Caco-2 (cell line): Measurements from ENCODE around the gene NR2F1. TPM values are rescaled to one million over a fixed set of nuclear protein-coding genes. Genes with fewer than 3 reads are reported as not detected.

ENCODE experiments used
- BruUV-seq: library from RNA; stranded (reverse); fragments of 400-500 nt; replicated peaks from 2 replicates; lab custom pipeline; 2021; lab: Mats Ljungman, UMichigan
- CTCF ChIA-PET: fragments of 300-600 bp; sonication (Branson Sonifier 250); formaldehyde crosslinking; loops from one replicate; lab custom pipeline; 2022; ENCODE audit warnings: antibody characterized with exemption; lab: Charles Lee
- POLR2A ChIA-PET: fragments of 300-600 bp; sonication (Branson Sonifier 250); formaldehyde crosslinking; loops from one replicate; lab custom pipeline; 2022; ENCODE audit warnings: antibody characterized with exemption; lab: Charles Lee
- DNase-seq, 2 experiments: peaks; one replicate each; pipeline versions ENCODE4 v3.0.0 to v3.0.0-alpha.2; 2020 to 2022
- H3K27me3 ChIP-seq: replicated peaks from 2 replicates; pipeline ENCODE4 v1.6.0; 2011; ENCODE audit warnings: low read length; ENCODE audit not compliant: control insufficient read depth, insufficient read depth
- H3K36me3 ChIP-seq: 2 replicates; pipeline ENCODE4 v1.5.1; 2011; ENCODE audit warnings: low read length; ENCODE audit not compliant: control insufficient read depth, insufficient read depth
- H3K4me1 ChIP-seq: fragments of 250-450 bp; sonication (Bioruptor Pico); 2 replicates; pipeline ENCODE4 v1.5.1; 2020; ENCODE audit warnings: mild to moderate bottlenecking
- H3K4me3 ChIP-seq: 2 replicates; pipeline ENCODE4 v1.5.1; 2011; ENCODE audit warnings: low read depth, mild to moderate bottlenecking, control low read depth, low read length
- H3K9me3 ChIP-seq: fragments of 250-450 bp; sonication (Bioruptor Pico); 2 replicates; pipeline ENCODE4 v1.5.1; 2020; ENCODE audit warnings: mild to moderate bottlenecking, moderate library complexity
- H3K27ac Mint-ChIP-seq: one replicate; pipeline ENCODE4 v1.8.0; 2022; ENCODE audit warnings: mixed read lengths; ENCODE audit not compliant: unreplicated experiment
- H3K27me3 Mint-ChIP-seq: one replicate; pipeline ENCODE4 v1.8.0; 2022; ENCODE audit warnings: mixed read lengths; ENCODE audit not compliant: insufficient read depth, unreplicated experiment
- H3K36me3 Mint-ChIP-seq: one replicate; pipeline ENCODE4 v1.8.0; 2022; ENCODE audit warnings: mild to moderate bottlenecking, mixed read lengths; ENCODE audit not compliant: insufficient read depth, unreplicated experiment
- H3K4me1 Mint-ChIP-seq: one replicate; pipeline ENCODE4 v1.8.0; 2022; ENCODE audit warnings: low read depth, mixed read lengths; ENCODE audit not compliant: unreplicated experiment
- H3K4me3 Mint-ChIP-seq: one replicate; pipeline ENCODE4 v1.8.0; 2022; ENCODE audit warnings: mild to moderate bottlenecking, moderate library complexity, mixed read lengths; ENCODE audit not compliant: unreplicated experiment
- H3K9me3 Mint-ChIP-seq: one replicate; pipeline ENCODE4 v1.8.0; 2022; ENCODE audit warnings: mixed read lengths; ENCODE audit not compliant: unreplicated experiment
- CTCF ChIP-seq, 2 experiments: fragments of 200-600 bp in 1 of 2; IDR thresholded peaks; 1 replicate in 1 of 2; 2 replicates in 1 of 2; pipeline versions ENCODE4 v1.5.1 to v1.8.0; 2011 to 2022; ENCODE audit warnings: antibody characterized with exemption in 1 of 2, control low read depth in 1 of 2, inconsistent platforms in 1 of 2, low read depth in 1 of 2, low read length in 1 of 2, mild to moderate bottlenecking in 1 of 2, moderate library complexity in 1 of 2; ENCODE audit not compliant: insufficient read depth in 1 of 2, severe bottlenecking in 1 of 2, unreplicated experiment in 1 of 2
- intact Hi-C: fragments of 100-400 bp; cut with micrococcal nuclease; formaldehyde crosslinking; loops from one replicate; pipeline ENCODE4 v1.10.0; 2022; ENCODE audit not compliant: unreplicated experiment
- total RNA-seq: library from RNA; stranded (reverse); gene quantifications from 2 replicates; pipeline ENCODE4 v1.2.3, GENCODE V29; 2022

The NR2F1 gene
- total RNA-seq, 1 experiment from 2014 or later = 0.70 TPM

- Mint-ChIP-seq H3K27ac (no peak overlapping the region), H3K27me3 (no peaks in the 10 kb centered on the region), H3K4me3 (no peak overlapping the region), H3K36me3 (no peaks in the 10 kb centered on the region), H3K4me1 (no peaks in the 10 kb centered on the region), H3K9me3 (no peaks in the 10 kb centered on the region)
- no peaks in the 10 kb centered on the region for H3K4me1 ChIP-seq
- no peak overlapping the region for H3K4me3 ChIP-seq
- intact Hi-C loops = no loop called here
- no peak for DNase-seq
- no peaks in the 10 kb centered on the region for H3K27me3 ChIP-seq
- TF ChIP-seq CTCF (IDR thresholded peaks at IDR 0.05; ENCODE audit: insufficient read depth in 1 of 2, low read depth in 1 of 2, low read length in 1 of 2, severe bottlenecking in 1 of 2, unreplicated experiment in 1 of 2) = no peak
- ChIA-PET POLR2A (no interaction called here), CTCF (no interaction called here)
- no peaks in the 10 kb centered on the region for H3K36me3 ChIP-seq
- no TSS peak for BruUV-seq
- H3K9me3 ChIP-seq = no peaks in the 10 kb centered on the region
These were observed 16.0 kb downstream of the NR2F1 start for GRCh38 chr5:93599001-93599379.

- no peaks in the 10 kb centered on the region for H3K36me3 Mint-ChIP-seq
- Histone ChIP-seq H3K9me3 (no peaks in the 10 kb centered on the region), H3K36me3 (no peaks in the 10 kb centered on the region), H3K27me3 (no peaks in the 10 kb centered on the region), H3K4me1 (no peaks in the 10 kb centered on the region), H3K4me3 (no peak overlapping the region)
- no peaks in the 10 kb centered on the region for H3K9me3 Mint-ChIP-seq
- H3K4me3 Mint-ChIP-seq = no peak overlapping the region
- H3K27me3 Mint-ChIP-seq = no peaks in the 10 kb centered on the region
- DNase-seq = no peak
- TF ChIP-seq CTCF (IDR thresholded peaks at IDR 0.05; ENCODE audit: insufficient read depth in 1 of 2, low read depth in 1 of 2, low read length in 1 of 2, severe bottlenecking in 1 of 2, unreplicated experiment in 1 of 2) = no peak
- no TSS peak for BruUV-seq
- no peak overlapping the region for H3K27ac Mint-ChIP-seq
- CTCF ChIA-PET = no interaction called here
- intact Hi-C loops = no loop called here
- POLR2A ChIA-PET = no interaction called here
- H3K4me1 Mint-ChIP-seq = no peaks in the 10 kb centered on the region
These were observed 16.5 kb downstream of the NR2F1 start for GRCh38 chr5:93599399-93600120.

GRCh38 chr5:93600409-93601070, 17.5 kb downstream of the NR2F1 start:
- Mint-ChIP-seq H3K27ac (no peak overlapping the region), H3K27me3 (no peaks in the 10 kb centered on the region), H3K9me3 (no peaks in the 10 kb centered on the region), H3K4me1 (no peaks in the 10 kb centered on the region), H3K4me3 (no peak overlapping the region), H3K36me3 (no peaks in the 10 kb centered on the region)
- Histone ChIP-seq H3K36me3 (no peaks in the 10 kb centered on the region), H3K4me1 (no peaks in the 10 kb centered on the region), H3K4me3 (no peak overlapping the region), H3K27me3 (no peaks in the 10 kb centered on the region), H3K9me3 (no peaks in the 10 kb centered on the region)
- no peak for DNase-seq
- BruUV-seq = no TSS peak
- CTCF ChIA-PET = interaction anchor here (0.9 kb wide), 1 partner anchor 201 kb away, joined by 3 read pairs; no protein-coding TSS in a partner anchor
- intact Hi-C loops = no loop called here
- POLR2A ChIA-PET = no interaction called here
- TF ChIP-seq CTCF (IDR thresholded peaks at IDR 0.05; ENCODE audit: insufficient read depth in 1 of 2, low read depth in 1 of 2, low read length in 1 of 2, severe bottlenecking in 1 of 2, unreplicated experiment in 1 of 2) = no peak
